Embryonic facial prominence (tissue), 1 donor: ENCODE results near the gene PTPRA.
A peak's percentile ranks its signal among the peaks of the same experiment; 100 is the strongest.
"Not testable (repeated sequence)": the region's sequence is repeated elsewhere in the genome, so short reads cannot be mapped to it uniquely, and the experiment has no call there.

Experiments used
- DNase-seq: peaks from one replicate; pipeline ENCODE4 v3.0.0-alpha.2; 2016; ENCODE audit errors: extremely low spot score

The PTPRA gene

GRCh38 chr20:2873010-2873746 lies at the start of gene PTPRA:
PTPRA (plus strand) TSS chr20:2873481; CDS start chr20:2964278, 90,797 bp downstream.
- peak; percentile 82 for DNase-seq

- DNase-seq = no peak
Measured at GRCh38 chr20:2825761-2826160, 47.5 kb upstream of the PTPRA start.

GRCh38 chr20:2826655-2827054 lies 46.6 kb upstream of the PTPRA start:
- no peak for DNase-seq

DNA sequence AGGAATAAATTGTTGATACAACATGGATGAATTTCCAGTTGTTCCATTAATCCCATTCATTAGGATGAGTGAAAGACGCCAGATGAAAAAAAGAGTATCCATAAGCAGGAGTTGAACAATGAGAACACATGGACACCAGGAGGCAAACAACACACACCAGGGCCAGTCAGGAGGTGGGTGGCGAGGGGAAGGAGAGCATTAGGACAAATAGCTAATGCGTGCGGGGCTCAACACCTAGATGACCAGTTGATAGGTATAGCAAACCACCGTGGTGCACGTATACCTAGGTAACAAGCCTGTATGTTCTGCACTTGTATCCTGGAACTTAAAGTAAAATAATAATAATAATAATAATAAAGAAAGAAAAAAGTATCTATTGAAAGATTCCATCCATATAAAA lies 43.9 kb upstream of the PTPRA start:
- DNase-seq = no peak

DNA sequence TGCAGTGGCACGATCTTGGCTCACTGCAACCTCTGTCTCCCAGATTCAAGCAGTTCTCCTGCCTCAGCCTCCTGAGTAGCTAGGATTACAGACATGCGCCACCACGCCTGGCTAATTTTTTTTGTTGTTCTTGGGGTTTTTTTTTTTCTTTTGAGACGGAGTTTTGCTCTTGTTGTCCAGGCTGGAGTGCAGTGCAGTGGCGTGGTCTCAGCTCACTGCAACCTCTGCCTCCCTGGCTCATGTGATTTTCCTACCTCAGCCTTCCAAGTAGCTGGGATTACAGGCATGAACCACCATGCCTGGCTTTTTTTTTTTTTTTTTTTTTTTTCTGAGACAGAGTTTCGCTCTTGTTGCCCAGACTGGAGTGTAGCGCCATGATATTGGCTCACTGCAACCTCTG lies 42.1 kb upstream of the PTPRA start:
- DNase-seq = not testable (repeated sequence)

DNA sequence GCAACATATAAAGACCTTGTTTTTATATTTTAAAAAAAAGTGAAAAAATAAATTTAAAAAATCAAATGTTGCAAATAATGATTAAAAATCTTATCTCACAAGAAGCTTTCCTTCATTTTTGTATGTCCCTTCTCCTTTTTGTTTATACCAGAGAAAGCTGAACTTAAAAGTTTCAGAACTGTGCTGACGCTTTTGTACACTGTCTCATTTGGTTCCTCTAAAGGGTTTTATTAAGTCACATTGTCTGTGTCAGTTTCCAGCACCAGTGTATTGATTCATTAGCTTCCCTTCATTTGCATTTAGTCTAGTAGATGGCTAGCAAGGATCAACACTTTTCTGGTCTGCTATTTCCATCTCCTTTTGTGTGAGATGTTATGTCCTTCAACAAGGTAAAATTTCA lies 39.5 kb upstream of the PTPRA start:
- DNase-seq = no peak

GRCh38 chr20:2834401-2835110 lies 38.7 kb upstream of the PTPRA start:
- DNase-seq = no peak

- DNase-seq = no peak
Measured at GRCh38 chr20:2835331-2835796, 37.9 kb upstream of the PTPRA start.

DNA sequence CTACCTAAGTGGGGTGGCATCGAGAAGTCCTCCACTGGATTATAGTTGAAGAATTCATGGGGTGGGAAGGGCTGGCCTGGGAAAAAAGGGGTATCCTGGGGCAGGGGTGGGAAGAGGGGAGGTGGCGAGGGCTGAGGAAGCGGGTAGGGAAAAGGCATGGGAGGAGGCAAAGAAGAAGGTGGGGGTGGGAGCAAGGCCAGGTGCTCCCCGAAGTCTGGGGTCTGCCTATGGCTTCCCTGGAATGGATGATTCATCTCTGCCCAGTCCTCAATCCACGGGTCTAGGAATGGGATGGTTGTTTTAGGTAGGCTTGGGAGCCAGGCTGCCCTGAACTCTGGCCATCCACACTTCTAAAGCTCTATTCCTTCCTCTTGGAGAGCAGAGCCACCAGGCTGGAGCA lies 37.2 kb upstream of the PTPRA start:
- DNase-seq = no peak

- no peak for DNase-seq
Measured at GRCh38 chr20:2837221-2837960, 35.9 kb upstream of the PTPRA start.

- DNase-seq = no peak
Measured at GRCh38 chr20:2838170-2838797, 35.0 kb upstream of the PTPRA start.

GRCh38 chr20:2838847-2839671 lies 34.2 kb upstream of the PTPRA start:
- no peak for DNase-seq

DNA sequence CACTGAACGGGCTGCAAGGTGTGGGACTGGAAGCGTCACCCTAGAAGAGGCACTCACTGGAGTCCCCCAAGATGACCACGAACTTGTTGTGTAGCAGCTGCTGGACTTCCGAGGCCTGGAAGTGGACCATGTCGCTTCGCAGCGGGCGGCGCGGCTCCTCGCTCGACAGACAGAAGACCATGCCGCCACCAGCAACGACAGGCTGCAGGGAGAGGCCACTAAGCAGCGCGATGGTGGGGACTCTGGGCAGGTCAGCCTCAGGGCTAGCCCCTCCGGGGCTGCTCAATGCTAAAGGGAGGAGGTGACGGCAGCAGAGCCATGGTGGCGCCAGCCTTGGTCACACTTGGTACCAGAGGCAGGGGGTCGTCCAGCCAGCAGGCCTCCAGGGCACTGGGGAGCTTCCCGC lies 33.5 kb upstream of the PTPRA start:
- DNase-seq = no peak

GRCh38 chr20:2840138-2840966 lies 32.9 kb upstream of the PTPRA start, which contains the start of the genes PCED1A and VPS16:
PCED1A (minus strand) TSS chr20:2840655; CDS start chr20:2839912, 743 bp downstream.
VPS16 (plus strand) TSS chr20:2840745; CDS start chr20:2840775, 30 bp downstream.
- peak; percentile 58 for DNase-seq

GRCh38 chr20:2840967-2841531 lies 32.2 kb upstream of the PTPRA start:
- no peak for DNase-seq

GRCh38 chr20:2845607-2846006 lies 27.7 kb upstream of the PTPRA start:
- no peak for DNase-seq

- no peak for DNase-seq
Measured at GRCh38 chr20:2846698-2847097, 26.6 kb upstream of the PTPRA start.

DNA sequence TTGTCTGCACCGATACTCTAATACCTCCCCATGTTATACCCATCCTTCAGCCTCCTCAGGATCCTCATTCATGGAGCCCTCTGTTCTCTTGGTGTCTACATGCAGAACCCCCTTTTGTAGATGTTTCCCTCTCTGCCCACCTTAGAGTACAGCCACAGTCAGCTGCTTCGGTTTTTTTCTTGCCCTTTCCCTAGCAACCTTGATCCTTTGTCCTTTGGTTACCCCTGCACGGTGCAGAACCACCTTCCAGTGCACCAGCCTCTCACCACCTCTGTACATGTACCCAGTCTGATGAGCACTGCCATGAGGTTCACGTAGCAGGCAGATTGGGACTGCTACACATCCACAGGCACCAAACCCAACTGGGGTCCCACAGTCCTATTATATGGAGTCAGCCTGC lies 25.5 kb upstream of the PTPRA start:
- no peak for DNase-seq

- no peak for DNase-seq
Measured at GRCh38 chr20:2849529-2849928, 23.8 kb upstream of the PTPRA start.

- DNase-seq = no peak
Measured at GRCh38 chr20:2851086-2851485, 22.2 kb upstream of the PTPRA start.
